ENCODE measurements around the gene PLEKHG1.

GRCh38 chr6:150613269-150613668, 13.6 kb downstream of the PLEKHG1 start:
- TF ChIP-seq CTCF (IDR thresholded peaks at IDR 0.05) (no peak), POLR2A (IDR thresholded peaks at IDR 0.05) (no peak), POLR2AphosphoS5 (IDR thresholded peaks at IDR 0.05) (no peak), EP300 (IDR thresholded peaks at IDR 0.05) (no peak)
